ENCODE results near the gene CCDC82.

Gene CCDC82

GRCh38 chr11:96366024-96366423 lies 23.7 kb downstream of the CCDC82 start:
- H3K36me3 ChIP-seq (ENCODE audit: control insufficient read depth, insufficient read depth, low read length), result no peaks in the 10 kb centered on the region

GRCh38 chr11:96365493-96365892 lies 24.2 kb downstream of the CCDC82 start:
- Histone ChIP-seq H3K27ac (ENCODE audit: insufficient read depth, low read depth, low read length, poor library complexity, severe bottlenecking) (no peak overlapping the region), H3K4me1 (ENCODE audit: control insufficient read depth, insufficient read depth, low read length) (no peaks in the 10 kb centered on the region), H3K4me3 (ENCODE audit: insufficient read depth, low read depth, low read length) (no peak overlapping the region), H3K36me3 (ENCODE audit: control insufficient read depth, insufficient read depth, low read length) (no peaks in the 10 kb centered on the region), H3K27me3 (ENCODE audit: control insufficient read depth, insufficient read depth, low read length, poor library complexity, severe bottlenecking) (no peaks in the 10 kb centered on the region), H3K9me3 (ENCODE audit: control insufficient read depth, low read length) (no peaks in the 10 kb centered on the region)
- 90 to 92% methylated on average over 1 of the region's 1 CpG for WGBS, 2 experiments

More at GRCh38 chr11:96366024-96366423, 23.7 kb downstream of the CCDC82 start:
- 100% methylated on average over 1 of the region's 1 CpG for WGBS, 2 experiments
- Histone ChIP-seq H3K27me3 (ENCODE audit: control insufficient read depth, insufficient read depth, low read length, poor library complexity, severe bottlenecking) (no peaks in the 10 kb centered on the region), H3K27ac (ENCODE audit: insufficient read depth, low read depth, low read length, poor library complexity, severe bottlenecking) (no peak overlapping the region), H3K9me3 (ENCODE audit: control insufficient read depth, low read length) (no peaks in the 10 kb centered on the region), H3K4me3 (ENCODE audit: insufficient read depth, low read depth, low read length) (no peak overlapping the region), H3K4me1 (ENCODE audit: control insufficient read depth, insufficient read depth, low read length) (no peaks in the 10 kb centered on the region)

- H3K36me3 ChIP-seq (ENCODE audit: control insufficient read depth, insufficient read depth, low read length), result no peaks in the 10 kb centered on the region
- 98% methylated on average over 2 of the region's 2 CpGs for WGBS, 2 experiments
Observed at GRCh38 chr11:96361778-96362177, 27.9 kb downstream of the CCDC82 start.

GRCh38 chr11:96358321-96358720 lies 31.4 kb downstream of the CCDC82 start:
- no peak overlapping the region for H3K27ac ChIP-seq (ENCODE audit: insufficient read depth, low read depth, low read length, poor library complexity, severe bottlenecking)
- H3K9me3 ChIP-seq (ENCODE audit: control insufficient read depth, low read length), result no peaks in the 10 kb centered on the region
- no peaks in the 10 kb centered on the region for H3K36me3 ChIP-seq (ENCODE audit: control insufficient read depth, insufficient read depth, low read length)
- no peaks in the 10 kb centered on the region for H3K4me1 ChIP-seq (ENCODE audit: control insufficient read depth, insufficient read depth, low read length)
- no peaks in the 10 kb centered on the region for H3K27me3 ChIP-seq (ENCODE audit: control insufficient read depth, insufficient read depth, low read length, poor library complexity, severe bottlenecking)
- WGBS, 2 experiments, result 96% methylated on average over 2 to 3 of the region's 3 CpGs
- H3K4me3 ChIP-seq (ENCODE audit: insufficient read depth, low read depth, low read length), result no peak overlapping the region

More at GRCh38 chr11:96361778-96362177, 27.9 kb downstream of the CCDC82 start:
- no peaks in the 10 kb centered on the region for H3K27me3 ChIP-seq (ENCODE audit: control insufficient read depth, insufficient read depth, low read length, poor library complexity, severe bottlenecking)
- no peaks in the 10 kb centered on the region for H3K4me1 ChIP-seq (ENCODE audit: control insufficient read depth, insufficient read depth, low read length)
- H3K9me3 ChIP-seq (ENCODE audit: control insufficient read depth, low read length), result no peaks in the 10 kb centered on the region
- no peak overlapping the region for H3K27ac ChIP-seq (ENCODE audit: insufficient read depth, low read depth, low read length, poor library complexity, severe bottlenecking)
- no peak overlapping the region for H3K4me3 ChIP-seq (ENCODE audit: insufficient read depth, low read depth, low read length)

GRCh38 chr11:96357794-96358193 lies 31.9 kb downstream of the CCDC82 start:
- no peak overlapping the region for H3K4me3 ChIP-seq (ENCODE audit: insufficient read depth, low read depth, low read length)
- 92 to 97% methylated on average over 1 of the region's 1 CpG for WGBS, 2 experiments
- no peaks in the 10 kb centered on the region for H3K4me1 ChIP-seq (ENCODE audit: control insufficient read depth, insufficient read depth, low read length)
- no peaks in the 10 kb centered on the region for H3K9me3 ChIP-seq (ENCODE audit: control insufficient read depth, low read length)
- H3K27ac ChIP-seq (ENCODE audit: insufficient read depth, low read depth, low read length, poor library complexity, severe bottlenecking), result no peak overlapping the region
- H3K27me3 ChIP-seq (ENCODE audit: control insufficient read depth, insufficient read depth, low read length, poor library complexity, severe bottlenecking), result no peaks in the 10 kb centered on the region
- no peaks in the 10 kb centered on the region for H3K36me3 ChIP-seq (ENCODE audit: control insufficient read depth, insufficient read depth, low read length)

- 94 to 96% methylated on average over 4 of the region's 4 CpGs for WGBS, 2 experiments
- Histone ChIP-seq H3K4me3 (ENCODE audit: insufficient read depth, low read depth, low read length) (no peak overlapping the region), H3K27me3 (ENCODE audit: control insufficient read depth, insufficient read depth, low read length, poor library complexity, severe bottlenecking) (no peaks in the 10 kb centered on the region), H3K27ac (ENCODE audit: insufficient read depth, low read depth, low read length, poor library complexity, severe bottlenecking) (no peak overlapping the region), H3K9me3 (ENCODE audit: control insufficient read depth, low read length) (no peaks in the 10 kb centered on the region), H3K4me1 (ENCODE audit: control insufficient read depth, insufficient read depth, low read length) (no peaks in the 10 kb centered on the region), H3K36me3 (ENCODE audit: control insufficient read depth, insufficient read depth, low read length) (no peaks in the 10 kb centered on the region)
Observed at GRCh38 chr11:96356848-96357247, 32.9 kb downstream of the CCDC82 start.

GRCh38 chr11:96342961-96343711 lies 46.6 kb downstream of the CCDC82 start, which contains the start of gene MAML2:
MAML2 (minus strand) TSS chr11:96343195; CDS start chr11:96341895, 1,300 bp downstream.
- peaks cover 3% of the 10 kb centered on the region for H3K27me3 ChIP-seq (ENCODE audit: control insufficient read depth, insufficient read depth, low read length, poor library complexity, severe bottlenecking)
- H3K4me1 ChIP-seq (ENCODE audit: control insufficient read depth, insufficient read depth, low read length), result peaks cover 8% of the 10 kb centered on the region
- 16 to 20% methylated on average over 26 to 31 of the region's 31 CpGs for WGBS, 2 experiments
- no peaks in the 10 kb centered on the region for H3K36me3 ChIP-seq (ENCODE audit: control insufficient read depth, insufficient read depth, low read length)
- peak within 1 kb of the TSS; percentile 63 for H3K4me3 ChIP-seq (ENCODE audit: insufficient read depth, low read depth, low read length)
- no peaks in the 10 kb centered on the region for H3K9me3 ChIP-seq (ENCODE audit: control insufficient read depth, low read length)
- H3K27ac ChIP-seq (ENCODE audit: insufficient read depth, low read depth, low read length, poor library complexity, severe bottlenecking), result no peak within 1 kb of the TSS

- Histone ChIP-seq H3K27me3 (ENCODE audit: control insufficient read depth, insufficient read depth, low read length, poor library complexity, severe bottlenecking) (peaks cover 3% of the 10 kb centered on the region), H3K27ac (ENCODE audit: insufficient read depth, low read depth, low read length, poor library complexity, severe bottlenecking) (no peak overlapping the region), H3K4me3 (ENCODE audit: insufficient read depth, low read depth, low read length) (peak overlapping the region; percentile 63), H3K4me1 (ENCODE audit: control insufficient read depth, insufficient read depth, low read length) (peaks cover 8% of the 10 kb centered on the region), H3K9me3 (ENCODE audit: control insufficient read depth, low read length) (no peaks in the 10 kb centered on the region), H3K36me3 (ENCODE audit: control insufficient read depth, insufficient read depth, low read length) (no peaks in the 10 kb centered on the region)
- WGBS, 2 experiments, result 11 to 15% methylated on average over 13 of the region's 13 CpGs
Observed at GRCh38 chr11:96342014-96342960, 47.4 kb downstream of the CCDC82 start.

GRCh38 chr11:96341211-96342013 lies 48.3 kb downstream of the CCDC82 start:
- 72 to 73% methylated on average over 26 of the region's 26 CpGs for WGBS, 2 experiments
- H3K9me3 ChIP-seq (ENCODE audit: control insufficient read depth, low read length), result no peaks in the 10 kb centered on the region
- peak overlapping the region; percentile 63 for H3K4me3 ChIP-seq (ENCODE audit: insufficient read depth, low read depth, low read length)
- H3K4me1 ChIP-seq (ENCODE audit: control insufficient read depth, insufficient read depth, low read length), result peaks cover 8% of the 10 kb centered on the region
- no peak overlapping the region for H3K27ac ChIP-seq (ENCODE audit: insufficient read depth, low read depth, low read length, poor library complexity, severe bottlenecking)
- no peaks in the 10 kb centered on the region for H3K36me3 ChIP-seq (ENCODE audit: control insufficient read depth, insufficient read depth, low read length)
- peaks cover 3% of the 10 kb centered on the region for H3K27me3 ChIP-seq (ENCODE audit: control insufficient read depth, insufficient read depth, low read length, poor library complexity, severe bottlenecking)
